Left ventricle myocardium inferior (tissue), 1 donor: Measurements from ENCODE around the gene DHRS7B. TPM values are rescaled to one million over a fixed set of nuclear protein-coding genes. Genes with fewer than 3 reads are reported as not detected.

Experiments used
- DNase-seq: peaks from one replicate; pipeline ENCODE4 v3.0.0-alpha.2; 2020
- H3K27ac ChIP-seq: fragments of 200-600 bp; replicated peaks from 2 replicates; pipeline ENCODE4 v1.8.0; 2021
- H3K27me3 ChIP-seq: fragments of 200-600 bp; 2 replicates; pipeline ENCODE4 v1.8.0; 2021; ENCODE audit warnings: low read depth
- H3K36me3 ChIP-seq: fragments of 200-600 bp; 2 replicates; pipeline ENCODE4 v1.8.0; 2021
- H3K4me1 ChIP-seq: fragments of 200-600 bp; 2 replicates; pipeline ENCODE4 v1.8.0; 2021
- H3K4me3 ChIP-seq: fragments of 200-600 bp; 2 replicates; pipeline ENCODE4 v1.8.0; 2021; ENCODE audit warnings: mild to moderate bottlenecking, moderate library complexity
- H3K9me3 ChIP-seq: fragments of 200-600 bp; replicated peaks from 2 replicates; pipeline ENCODE4 v1.8.0; 2021
- CTCF ChIP-seq: fragments of 200-600 bp; IDR thresholded peaks from 2 replicates; pipeline ENCODE4 v1.8.0; 2021; ENCODE audit warnings: antibody characterized with exemption, mild to moderate bottlenecking, borderline replicate concordance
- intact Hi-C: fragments of 100-400 bp; cut with micrococcal nuclease; formaldehyde crosslinking; loops from one replicate; pipeline ENCODE4 v1.11.0; 2022
- total RNA-seq: library from RNA; stranded (reverse); fragmentation: NEBNext Ultra II Directional; extraction: Animal tissue kit (Norgen Biotek cat#: 25700); gene quantifications from one replicate; pipeline ENCODE4 v1.2.1, GENCODE V29; 2021
- donor health status: DM: no; HTN: yes; CAD: no; lungs with severe emphysema.

DHRS7B gene
- total RNA-seq, 1 donor from 2014 or later: 33.4 TPM

- DNase-seq: no peak
- intact Hi-C loops: no loop called here
- Histone ChIP-seq H3K4me3 (no peak overlapping the region), H3K27me3 (no peaks in the 10 kb centered on the region), H3K9me3 (no peaks in the 10 kb centered on the region), H3K36me3 (peaks cover 30% of the 10 kb centered on the region), H3K27ac (peak overlapping the region; percentile 49), H3K4me1 (peaks cover 79% of the 10 kb centered on the region)
- TF ChIP-seq CTCF: no peak
Measured at GRCh38 chr17:21171970-21172510, 45.3 kb downstream of the DHRS7B start.

- Histone ChIP-seq H3K27me3 (no peaks in the 10 kb centered on the region), H3K36me3 (peaks cover 30% of the 10 kb centered on the region), H3K9me3 (no peaks in the 10 kb centered on the region), H3K27ac (peak overlapping the region; percentile 73), H3K4me1 (peaks cover 71% of the 10 kb centered on the region), H3K4me3 (no peak overlapping the region)
- intact Hi-C loops: no loop called here
- TF ChIP-seq CTCF: no peak
- no peak for DNase-seq
Measured at GRCh38 chr17:21172846-21173245, 46.1 kb downstream of the DHRS7B start.

GRCh38 chr17:21173543-21173942 is 46.8 kb downstream of the DHRS7B start:
- DNase-seq: no peak
- no peak overlapping the region for H3K4me3 ChIP-seq
- no peaks in the 10 kb centered on the region for H3K9me3 ChIP-seq
- no peaks in the 10 kb centered on the region for H3K27me3 ChIP-seq
- peaks cover 64% of the 10 kb centered on the region for H3K4me1 ChIP-seq
- intact Hi-C loops: no loop called here
- H3K27ac ChIP-seq: peak overlapping the region; percentile 73
- peaks cover 30% of the 10 kb centered on the region for H3K36me3 ChIP-seq
- no peak for TF ChIP-seq CTCF

GRCh38 chr17:21174186-21174585 is 47.4 kb downstream of the DHRS7B start:
- Histone ChIP-seq H3K4me1 (peaks cover 58% of the 10 kb centered on the region), H3K36me3 (peaks cover 33% of the 10 kb centered on the region), H3K27me3 (no peaks in the 10 kb centered on the region), H3K27ac (peak overlapping the region; percentile 73), H3K9me3 (no peaks in the 10 kb centered on the region), H3K4me3 (no peak overlapping the region)
- intact Hi-C loops: no loop called here
- DNase-seq: no peak
- TF ChIP-seq CTCF: no peak

- no peak for TF ChIP-seq CTCF
- intact Hi-C loops: no loop called here
- Histone ChIP-seq H3K9me3 (no peaks in the 10 kb centered on the region), H3K27me3 (no peaks in the 10 kb centered on the region), H3K36me3 (peaks cover 38% of the 10 kb centered on the region), H3K27ac (peak overlapping the region; percentile 73), H3K4me1 (peaks cover 52% of the 10 kb centered on the region), H3K4me3 (no peak overlapping the region)
- DNase-seq: no peak
Measured at GRCh38 chr17:21174713-21175112, 47.9 kb downstream of the DHRS7B start.
